ENCODE results near the gene SLC34A3. TPM values are rescaled to one million over a fixed set of nuclear protein-coding genes. Genes with fewer than 3 reads are reported as not detected.

Gene SLC34A3
- total RNA-seq, 2 experiments from 2014 or later = not detected

GRCh38 chr9:137190315-137190856, 40.3 kb upstream of the SLC34A3 start:
- POLR2A ChIA-PET = interaction anchor here (1.8 kb wide), 1 partner anchor 95 kb away, joined by 8 read pairs; no protein-coding TSS in a partner anchor
- CTCF ChIA-PET = interaction anchor here (1.5 to 2.8 kb wide), 3 partner anchors 14 to 36 kb away, joined by 6 to 12 read pairs (median 11); partner anchors contain the start of genes RNF208 and RNF224
- peaks cover 38% of the 10 kb centered on the region for H3K4me1 Mint-ChIP-seq
- no peaks in the 10 kb centered on the region for H3K27me3 Mint-ChIP-seq
- H3K9me3 Mint-ChIP-seq = no peaks in the 10 kb centered on the region
- H3K27ac Mint-ChIP-seq = peak overlapping the region; percentile 61
- peaks cover 18% of the 10 kb centered on the region for H3K36me3 Mint-ChIP-seq (ENCODE audit: low read depth)
- H3K4me3 Mint-ChIP-seq = peak overlapping the region; percentile 91
- DNase-seq = no peak

DNA sequence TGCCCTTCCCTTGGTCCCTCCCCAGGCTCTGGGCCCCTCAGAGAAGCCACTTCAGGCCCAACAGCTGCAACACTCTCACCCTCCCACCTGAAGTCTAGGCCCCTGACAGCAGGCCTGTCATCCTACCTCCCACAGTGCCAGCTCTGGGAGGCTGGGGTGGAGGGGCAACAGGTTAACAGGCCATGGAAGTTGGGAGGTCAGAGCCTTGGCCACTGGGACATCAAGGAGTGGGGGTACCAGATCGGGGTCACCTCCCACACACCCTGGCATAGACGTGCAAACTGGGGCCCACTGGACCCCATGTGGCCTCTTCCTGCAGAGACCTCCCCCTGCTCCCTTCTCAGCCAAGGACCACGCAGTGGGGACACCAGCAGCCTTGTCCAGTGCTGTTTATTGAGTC, 39.5 kb upstream of the SLC34A3 start:
- H3K4me3 Mint-ChIP-seq = peak overlapping the region; percentile 61
- H3K27me3 Mint-ChIP-seq = no peaks in the 10 kb centered on the region
- H3K27ac Mint-ChIP-seq = peak overlapping the region; percentile 61
- H3K36me3 Mint-ChIP-seq (ENCODE audit: low read depth) = peaks cover 18% of the 10 kb centered on the region
- H3K9me3 Mint-ChIP-seq = no peaks in the 10 kb centered on the region
- H3K4me1 Mint-ChIP-seq = peaks cover 37% of the 10 kb centered on the region
- POLR2A ChIA-PET = interaction anchor here (0.6 to 1.6 kb wide), 3 partner anchors 10 to 34 kb away, joined by 3 to 6 read pairs (median 3); partner anchors contain the start of genes CYSRT1 and TPRN
- no peak for DNase-seq
- CTCF ChIA-PET = no interaction called here

DNA sequence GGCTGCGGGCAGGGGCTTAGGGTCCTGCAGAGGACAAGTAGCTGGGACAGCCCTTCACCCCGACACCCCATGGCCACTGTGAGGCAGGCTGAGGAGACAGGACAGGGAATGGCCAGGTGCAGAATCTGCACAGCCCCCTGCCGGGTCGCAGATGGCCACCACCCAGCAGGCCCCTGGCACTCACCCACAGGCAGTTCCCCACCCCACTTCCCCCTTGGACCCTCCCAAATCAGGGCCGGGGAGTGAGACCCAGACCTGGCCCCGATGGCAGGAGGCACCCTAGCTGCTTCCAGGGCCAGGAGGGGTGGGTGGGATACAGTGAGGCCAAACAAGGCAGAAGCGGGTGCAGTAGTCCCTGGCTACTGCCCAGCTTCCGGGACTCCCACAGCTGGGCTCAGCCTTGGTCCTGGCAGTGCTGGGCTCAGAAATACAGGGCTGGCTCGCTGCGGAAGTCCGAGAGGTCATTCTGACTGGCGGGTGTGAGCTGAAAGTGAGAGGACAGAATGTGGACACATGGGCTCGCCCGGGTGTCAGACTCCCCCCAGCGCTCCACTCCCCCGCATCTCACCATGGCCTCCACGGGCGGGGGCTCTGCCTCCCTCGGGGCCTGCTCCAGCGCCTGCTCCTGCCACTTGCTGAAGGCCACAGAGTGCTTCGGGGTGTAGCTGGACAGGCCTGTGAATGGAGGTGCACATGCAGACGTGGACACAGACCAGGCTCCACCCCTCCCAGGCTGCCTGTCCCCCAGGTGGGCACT, 38.8 kb upstream of the SLC34A3 start:
- Mint-ChIP-seq H3K4me1 (peaks cover 31% of the 10 kb centered on the region), H3K4me3 (no peak overlapping the region), H3K9me3 (no peaks in the 10 kb centered on the region), H3K36me3 (ENCODE audit: low read depth) (peaks cover 18% of the 10 kb centered on the region), H3K27me3 (no peaks in the 10 kb centered on the region), H3K27ac (no peak overlapping the region)
- ChIA-PET POLR2A (interaction anchor here (0.6 to 1.6 kb wide), 5 partner anchors 9 to 49 kb away, joined by 3 to 6 read pairs (median 4); partner anchors contain the start of genes CYSRT1, TPRN and TUBB4B), CTCF (no interaction called here)
- no peak for DNase-seq

DNA sequence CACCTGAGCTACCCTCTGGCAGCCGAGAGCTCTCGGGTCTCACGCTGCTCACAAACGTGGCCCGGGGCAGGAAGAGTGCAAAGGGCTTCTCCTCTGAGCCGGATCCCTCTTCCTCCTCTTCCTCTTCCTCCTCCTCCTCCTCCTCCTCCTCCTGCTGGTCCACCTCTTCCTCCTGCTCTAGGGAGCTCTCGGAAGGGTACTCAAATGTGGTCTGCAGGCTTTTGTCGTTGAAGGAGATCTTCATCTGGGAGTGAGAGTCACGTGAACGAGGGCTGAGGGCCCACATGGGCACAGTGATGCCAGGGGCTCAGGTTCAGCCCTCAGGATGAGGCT, 38.3 kb upstream of the SLC34A3 start:
- DNase-seq = no peak
- Mint-ChIP-seq H3K9me3 (no peaks in the 10 kb centered on the region), H3K36me3 (ENCODE audit: low read depth) (peaks cover 18% of the 10 kb centered on the region), H3K4me3 (no peak overlapping the region), H3K27ac (no peak overlapping the region), H3K4me1 (peaks cover 26% of the 10 kb centered on the region), H3K27me3 (no peaks in the 10 kb centered on the region)
- ChIA-PET CTCF (no interaction called here), POLR2A (interaction anchor here (0.8 to 1.6 kb wide), 4 partner anchors 8 to 48 kb away, joined by 3 to 6 read pairs (median 4); partner anchors contain the start of genes CYSRT1, TPRN and TUBB4B)

DNA sequence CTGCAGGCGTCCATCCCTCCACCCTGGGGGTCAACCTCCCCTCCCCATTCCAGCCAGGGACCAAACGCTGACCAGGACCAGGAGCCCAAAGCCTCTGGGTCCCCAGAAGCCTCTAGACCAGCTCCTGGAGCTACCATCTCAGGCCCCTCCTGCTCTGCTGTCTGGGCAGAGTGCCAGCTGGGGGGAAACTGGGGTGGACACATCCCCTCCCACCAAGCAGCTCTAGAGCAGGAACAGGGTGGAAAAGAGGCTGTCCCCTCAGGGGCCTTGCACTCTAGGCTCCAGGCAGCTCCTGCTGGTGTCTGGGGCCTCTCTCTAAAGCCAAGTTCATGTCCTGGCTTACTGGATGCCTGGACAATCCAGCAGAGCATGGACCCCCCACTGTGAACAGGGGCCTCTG, 37.8 kb upstream of the SLC34A3 start:
- DNase-seq = no peak
- Mint-ChIP-seq H3K9me3 (no peaks in the 10 kb centered on the region), H3K4me1 (peaks cover 22% of the 10 kb centered on the region), H3K36me3 (ENCODE audit: low read depth) (peaks cover 15% of the 10 kb centered on the region), H3K4me3 (no peak overlapping the region), H3K27ac (no peak overlapping the region), H3K27me3 (no peaks in the 10 kb centered on the region)
- CTCF ChIA-PET = interaction anchor here (0.9 kb wide), 1 partner anchor 35 kb away, joined by 3 read pairs; the partner anchor contains the start of gene RNF224
- POLR2A ChIA-PET = interaction anchor here (0.8 to 1.6 kb wide), 4 partner anchors 8 to 48 kb away, joined by 3 to 6 read pairs (median 4); partner anchors contain the start of genes TPRN and TUBB4B

DNA sequence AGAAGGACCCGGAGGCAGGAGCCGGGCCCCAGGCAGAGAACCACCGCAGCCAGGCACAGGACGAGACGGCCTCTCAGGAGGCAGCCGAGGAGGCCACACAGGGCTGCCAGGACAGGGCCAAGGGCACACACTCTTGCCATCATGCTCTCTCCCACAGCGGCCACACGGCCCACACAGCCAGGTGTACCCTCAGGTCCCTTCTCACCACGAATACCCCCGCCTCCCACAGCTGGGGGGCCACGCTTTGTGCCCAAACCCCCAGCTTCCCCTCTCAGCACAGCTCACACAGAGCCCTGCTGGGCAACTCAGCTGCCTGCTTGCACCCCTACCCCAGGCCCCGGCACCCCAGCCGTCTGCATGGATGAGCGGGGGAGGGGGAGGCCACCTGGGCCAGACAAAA, 36.9 kb upstream of the SLC34A3 start:
- ChIA-PET POLR2A (interaction anchor here (1.3 to 3.7 kb wide), 2 partner anchors 11 to 12 kb away, joined by 3 to 16 read pairs; partner anchors contain the start of genes NDOR1 and TMEM203), CTCF (interaction anchor here (0.9 kb wide), 1 partner anchor 34 kb away, joined by 3 read pairs; the partner anchor contains the start of gene RNF224)
- no peaks in the 10 kb centered on the region for H3K27me3 Mint-ChIP-seq

DNA sequence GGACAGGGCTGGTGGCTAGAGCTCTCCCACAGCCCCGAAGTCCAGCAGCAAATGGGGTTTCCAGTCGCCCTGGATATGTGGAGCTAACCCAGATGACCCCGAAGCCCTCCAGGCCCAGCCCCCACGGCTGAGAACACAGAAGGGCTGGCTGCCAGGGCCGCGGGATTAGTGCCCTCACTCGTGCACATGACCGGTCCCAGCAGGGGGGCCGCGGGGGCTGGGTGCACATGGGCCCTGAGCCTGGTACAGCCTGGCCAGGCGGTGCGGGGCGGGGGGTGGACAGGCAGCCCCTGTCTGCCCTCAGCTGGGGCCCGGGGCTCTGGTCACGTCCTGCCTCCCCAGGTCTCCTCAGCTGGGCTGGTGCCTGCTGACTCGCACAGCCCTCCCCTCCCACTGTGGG, 36.3 kb upstream of the SLC34A3 start:
- ChIA-PET CTCF (interaction anchor here (1.0 kb wide), 1 partner anchor 42 kb away, joined by 3 read pairs; no protein-coding TSS in a partner anchor), POLR2A (interaction anchor here (1.1 to 3.7 kb wide), 3 partner anchors 9 to 11 kb away, joined by 3 to 16 read pairs (median 3); partner anchors contain the start of genes NDOR1 and TMEM203)
- Mint-ChIP-seq H3K27me3 (no peaks in the 10 kb centered on the region), H3K36me3 (ENCODE audit: low read depth) (peaks cover 7% of the 10 kb centered on the region), H3K9me3 (no peaks in the 10 kb centered on the region), H3K4me3 (no peak overlapping the region), H3K4me1 (peaks cover 14% of the 10 kb centered on the region), H3K27ac (no peak overlapping the region)
- DNase-seq = no peak

More for the DNA sequence above, 36.9 kb upstream of the SLC34A3 start:
- Mint-ChIP-seq H3K36me3 (ENCODE audit: low read depth) (peaks cover 12% of the 10 kb centered on the region), H3K4me1 (peaks cover 19% of the 10 kb centered on the region), H3K4me3 (no peak overlapping the region), H3K9me3 (no peaks in the 10 kb centered on the region), H3K27ac (no peak overlapping the region)
- DNase-seq = no peak

DNA sequence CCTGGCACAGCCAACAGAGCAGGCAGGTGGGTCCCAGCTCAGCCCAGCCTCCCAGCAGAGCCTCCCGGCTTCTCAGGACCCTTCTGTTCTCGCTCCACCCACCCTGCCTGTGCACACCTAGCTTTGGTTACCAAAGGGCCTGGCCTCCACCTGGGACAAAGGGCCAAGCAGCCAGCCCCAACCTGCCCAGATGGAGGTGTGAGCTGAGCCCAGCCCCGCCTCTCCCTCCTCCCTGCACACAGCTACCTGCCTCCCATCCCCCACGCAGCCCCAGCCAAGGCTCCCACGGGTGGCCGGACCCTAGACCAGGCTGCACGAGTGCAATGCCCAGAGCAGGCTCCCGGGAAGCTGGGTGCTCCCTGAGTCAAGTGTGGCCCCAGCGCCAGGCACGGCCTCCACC, 35.8 kb upstream of the SLC34A3 start:
- no peak overlapping the region for H3K27ac Mint-ChIP-seq
- H3K4me1 Mint-ChIP-seq = peaks cover 11% of the 10 kb centered on the region
- no peak overlapping the region for H3K4me3 Mint-ChIP-seq
- H3K9me3 Mint-ChIP-seq = no peaks in the 10 kb centered on the region
- H3K36me3 Mint-ChIP-seq (ENCODE audit: low read depth) = peaks cover 5% of the 10 kb centered on the region
- ChIA-PET CTCF (interaction anchor here (1.0 kb wide), 1 partner anchor 42 kb away, joined by 3 read pairs; no protein-coding TSS in a partner anchor), POLR2A (interaction anchor here (1.1 to 3.7 kb wide), 2 partner anchors 9 to 11 kb away, joined by 3 to 16 read pairs; partner anchors contain the start of genes NDOR1 and TMEM203)
- H3K27me3 Mint-ChIP-seq = no peaks in the 10 kb centered on the region
- no peak for DNase-seq

DNA sequence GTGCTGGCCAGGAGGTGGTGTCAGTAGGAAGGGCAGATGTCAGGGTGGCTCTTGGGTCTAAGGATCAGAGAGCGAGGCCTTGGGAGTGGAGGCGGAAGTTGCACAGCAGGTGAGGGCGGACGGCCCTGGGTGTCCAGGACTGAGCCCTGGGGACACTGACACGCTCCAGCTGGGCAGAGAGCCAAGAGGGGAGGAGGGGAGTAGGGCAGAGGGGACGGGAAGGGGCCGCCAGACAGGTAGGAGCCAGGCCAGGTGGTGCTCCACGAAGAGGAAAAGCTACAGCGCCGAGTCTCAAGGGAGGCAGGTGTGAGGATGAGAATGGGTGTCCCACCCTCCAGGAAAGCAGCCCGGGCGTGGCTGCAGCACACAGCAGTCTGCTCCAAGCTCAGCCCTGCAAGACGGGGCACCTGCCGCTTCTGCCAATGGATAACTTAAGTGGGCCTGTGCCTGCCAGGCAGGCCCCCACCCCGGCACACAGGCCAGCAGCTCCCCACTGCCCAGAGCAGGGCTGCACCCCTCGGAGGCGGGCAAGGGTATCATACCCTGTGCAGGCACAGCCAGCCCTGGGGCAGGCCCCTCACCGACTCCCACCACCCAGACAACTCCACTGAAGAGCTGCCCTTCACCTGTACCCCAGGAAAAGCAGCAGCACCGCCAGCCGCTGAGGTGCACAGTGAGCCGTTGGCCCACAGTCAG, 35.0 kb upstream of the SLC34A3 start:
- H3K36me3 Mint-ChIP-seq (ENCODE audit: low read depth) = peaks cover 2% of the 10 kb centered on the region
- no peak overlapping the region for H3K27ac Mint-ChIP-seq
- H3K4me3 Mint-ChIP-seq = no peak overlapping the region
- ChIA-PET POLR2A (interaction anchor here (1.1 to 3.7 kb wide), 2 partner anchors 8 to 10 kb away, joined by 3 to 16 read pairs; partner anchors contain the start of genes NDOR1 and TMEM203), CTCF (no interaction called here)
- peaks cover 6% of the 10 kb centered on the region for H3K4me1 Mint-ChIP-seq
- no peaks in the 10 kb centered on the region for H3K27me3 Mint-ChIP-seq
- no peak for DNase-seq
- H3K9me3 Mint-ChIP-seq = no peaks in the 10 kb centered on the region

- ChIA-PET CTCF (no interaction called here), POLR2A (interaction anchor here (0.9 to 3.4 kb wide), 4 partner anchors 10 to 69 kb away, joined by 3 to 26 read pairs (median 7); partner anchors contain the start of genes ANAPC2, RNF208, SSNA1 and TUBB4B)
- Mint-ChIP-seq H3K9me3 (no peaks in the 10 kb centered on the region), H3K36me3 (ENCODE audit: low read depth) (no peaks in the 10 kb centered on the region), H3K4me3 (peak overlapping the region; percentile 30), H3K4me1 (peaks cover 21% of the 10 kb centered on the region), H3K27ac (no peak overlapping the region), H3K27me3 (no peaks in the 10 kb centered on the region)
- DNase-seq = no peak
Observed at GRCh38 chr9:137198051-137198901, 32.4 kb upstream of the SLC34A3 start.

- ChIA-PET CTCF (interaction anchor here (0.6 kb wide), 1 partner anchor 76 kb away, joined by 5 read pairs; no protein-coding TSS in a partner anchor), POLR2A (interaction anchor here (0.9 to 3.4 kb wide), 4 partner anchors 10 to 69 kb away, joined by 3 to 26 read pairs (median 7); partner anchors contain the start of genes ANAPC2, RNF208, SSNA1 and TUBB4B)
- H3K4me3 Mint-ChIP-seq = peak overlapping the region; percentile 74
- H3K27me3 Mint-ChIP-seq = no peaks in the 10 kb centered on the region
- no peaks in the 10 kb centered on the region for H3K36me3 Mint-ChIP-seq (ENCODE audit: low read depth)
- no peak for DNase-seq
- no peak overlapping the region for H3K27ac Mint-ChIP-seq
- peaks cover 26% of the 10 kb centered on the region for H3K4me1 Mint-ChIP-seq
- no peaks in the 10 kb centered on the region for H3K9me3 Mint-ChIP-seq
Observed at GRCh38 chr9:137198902-137199283, 31.8 kb upstream of the SLC34A3 start.
